GM18870 (cell line): ENCODE results near the gene ABCD4.
"Not testable (repeated sequence)": the region's sequence is repeated elsewhere in the genome, so short reads cannot be mapped to it uniquely, and the experiment has no call there.

ENCODE experiments used
- ATAC-seq: cut with Tn5 transposase; IDR thresholded peaks from one replicate; pipeline ENCODE4 v1.9.1; 2021; ENCODE audit warnings: moderate library complexity; ENCODE audit not compliant: unreplicated experiment

The ABCD4 gene

GRCh38 chr14:74302152-74302628 is 544 bp downstream of the ABCD4 start:
- no peak for ATAC-seq

DNA sequence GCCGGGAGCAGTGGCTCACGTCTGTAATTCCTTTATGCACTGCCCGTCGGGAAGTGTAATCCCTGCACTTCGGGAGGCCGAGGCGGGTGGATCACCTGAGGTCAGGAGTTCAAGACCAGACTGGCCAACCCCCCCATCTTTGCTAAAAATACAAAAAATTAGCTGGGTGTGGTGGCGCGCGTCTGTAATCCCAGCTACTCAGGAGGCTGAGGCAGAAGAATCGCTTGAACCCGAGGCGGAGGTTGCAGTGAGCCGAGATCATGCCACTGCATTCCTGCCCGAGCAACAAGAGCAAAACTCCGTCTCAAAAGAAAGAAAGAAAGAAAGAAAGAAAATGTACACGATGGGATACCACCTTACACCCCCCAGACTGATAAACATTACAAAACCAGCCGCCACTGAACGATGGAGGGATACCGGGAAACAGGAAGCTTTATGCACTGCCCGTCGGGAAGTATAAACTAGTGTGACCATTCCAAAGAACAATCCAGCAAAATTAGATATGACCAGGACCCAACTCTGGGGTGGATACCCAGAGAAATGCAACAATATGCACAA is 1.1 kb downstream of the ABCD4 start:
- ATAC-seq: no peak

GRCh38 chr14:74299061-74299545 is 3.6 kb downstream of the ABCD4 start:
- ATAC-seq: no peak

DNA sequence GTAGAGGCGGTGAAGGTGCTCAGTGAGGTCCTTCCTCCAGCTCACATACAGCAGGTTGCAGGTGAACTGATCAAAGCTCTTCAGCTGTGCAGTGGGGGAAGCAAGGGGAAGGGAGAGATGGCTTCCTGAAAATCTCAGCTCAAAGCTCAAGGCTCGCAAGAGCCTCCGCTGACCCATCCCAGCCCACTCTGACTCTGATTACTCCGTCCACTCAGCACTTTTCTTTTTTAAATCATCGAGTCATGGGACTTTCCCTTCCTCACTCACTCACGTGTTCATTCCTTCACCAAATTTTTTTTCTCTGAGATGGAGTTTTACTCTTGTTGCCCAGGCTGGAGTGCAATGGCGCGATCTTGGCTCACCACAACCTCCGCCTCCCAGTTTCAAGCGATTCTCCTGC is 4.7 kb downstream of the ABCD4 start:
- no peak for ATAC-seq

DNA sequence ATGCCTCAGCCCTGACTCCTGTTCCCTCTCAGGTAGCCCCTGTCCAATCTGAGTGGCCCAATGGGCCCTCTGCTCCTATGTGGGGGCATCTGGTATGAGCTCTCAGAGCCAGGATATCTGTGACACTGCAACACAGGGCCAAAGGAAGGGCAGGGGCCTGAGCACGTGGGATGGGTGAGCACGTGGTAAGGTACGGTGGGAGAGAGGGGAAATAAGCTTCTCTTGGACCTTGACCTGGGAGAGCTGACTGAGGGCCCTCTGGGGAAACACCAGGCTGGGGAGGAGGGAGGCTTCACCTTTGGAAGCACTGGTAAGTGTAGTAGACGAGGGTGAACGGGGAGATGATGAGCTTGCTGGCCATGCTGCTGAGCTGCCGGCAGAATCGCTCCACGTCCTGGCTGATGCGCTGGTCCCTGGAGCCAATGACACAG is 6.7 kb downstream of the ABCD4 start:
- ATAC-seq: no peak

DNA sequence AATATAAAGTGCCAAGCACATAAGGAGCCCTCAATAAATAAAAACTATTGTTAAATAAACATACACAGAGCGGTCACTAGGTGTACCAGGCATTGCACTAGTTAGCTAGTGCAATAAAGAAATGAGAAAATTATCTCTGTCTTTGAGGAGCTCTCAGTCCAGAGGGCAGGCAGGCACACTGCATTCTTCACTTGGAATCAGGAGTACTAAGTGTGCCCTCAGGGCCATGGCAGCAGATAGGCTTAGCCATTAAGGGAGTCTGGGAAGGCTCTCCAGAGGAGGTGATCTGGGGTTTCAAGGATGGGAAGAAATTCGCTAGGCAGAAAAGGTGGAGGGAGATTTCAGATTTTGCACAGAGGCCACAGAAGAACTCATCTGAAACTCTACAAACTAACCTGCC is 9.1 kb downstream of the ABCD4 start:
- ATAC-seq: no peak

DNA sequence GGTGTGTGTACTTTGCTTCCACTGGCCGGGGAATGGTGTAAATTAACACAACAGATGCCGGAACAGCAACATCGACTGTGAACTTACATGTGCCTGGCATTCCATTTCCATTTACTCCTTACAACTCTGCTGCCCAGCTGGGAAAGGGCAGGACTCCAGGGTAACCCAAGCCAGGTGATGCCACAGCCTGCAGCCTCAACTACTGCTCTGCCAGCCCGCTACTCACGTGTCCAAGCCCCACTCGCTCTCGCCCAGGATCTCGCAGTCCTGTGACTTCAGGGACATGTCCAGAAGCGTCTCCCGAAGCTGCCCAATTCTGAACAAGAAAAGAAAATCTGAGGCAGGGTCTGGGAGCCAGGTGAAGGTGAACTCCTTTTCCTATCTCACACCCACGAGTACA is 10.7 kb downstream of the ABCD4 start:
- ATAC-seq: no peak

- ATAC-seq: no peak
Observed at GRCh38 chr14:74290415-74290814, 12.3 kb downstream of the ABCD4 start.

DNA sequence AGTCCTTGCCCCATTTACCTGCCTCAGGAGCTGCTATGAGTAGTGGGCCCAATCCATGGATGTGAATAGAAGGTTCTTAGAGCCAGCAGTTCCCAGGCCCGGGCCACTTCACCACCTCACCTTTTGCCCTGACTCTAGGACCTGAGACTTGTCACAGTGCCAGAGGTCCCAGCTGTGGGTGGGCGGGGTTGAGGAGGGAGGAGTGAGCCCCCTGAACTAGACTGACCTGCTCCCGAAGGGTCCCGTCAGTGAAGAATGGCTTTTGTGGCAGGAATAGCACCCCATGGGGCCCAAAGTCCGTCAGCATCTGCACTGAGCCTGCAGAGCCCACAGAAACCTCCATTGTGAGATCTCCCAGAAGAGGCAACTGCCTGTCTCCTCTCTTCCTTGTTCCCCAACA is 12.9 kb downstream of the ABCD4 start:
- no peak for ATAC-seq

DNA sequence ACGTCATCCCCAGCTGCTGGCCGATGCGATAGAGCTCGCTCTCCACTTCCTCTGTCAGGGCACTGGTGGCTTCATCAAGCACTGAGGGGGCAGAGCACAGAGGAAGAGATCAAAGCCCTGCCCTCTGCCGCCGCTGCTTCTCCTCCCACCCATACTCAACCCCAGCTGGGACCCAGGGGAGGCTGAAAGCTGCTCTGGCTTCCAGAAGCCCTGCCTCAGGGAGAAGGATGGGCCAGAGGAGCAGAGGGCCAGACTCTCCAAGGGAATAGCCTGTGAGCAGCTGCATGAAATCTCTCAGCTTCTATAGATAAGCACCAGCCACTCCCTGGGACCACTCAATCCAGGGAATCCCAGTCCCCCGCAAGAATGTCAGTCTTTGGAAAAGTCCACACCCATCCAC is 16.0 kb downstream of the ABCD4 start:
- ATAC-seq: no peak

GRCh38 chr14:74281069-74281468 is 21.7 kb downstream of the ABCD4 start:
- no peak for ATAC-seq

GRCh38 chr14:74278080-74278479 is 24.7 kb downstream of the ABCD4 start:
- no peak for ATAC-seq

DNA sequence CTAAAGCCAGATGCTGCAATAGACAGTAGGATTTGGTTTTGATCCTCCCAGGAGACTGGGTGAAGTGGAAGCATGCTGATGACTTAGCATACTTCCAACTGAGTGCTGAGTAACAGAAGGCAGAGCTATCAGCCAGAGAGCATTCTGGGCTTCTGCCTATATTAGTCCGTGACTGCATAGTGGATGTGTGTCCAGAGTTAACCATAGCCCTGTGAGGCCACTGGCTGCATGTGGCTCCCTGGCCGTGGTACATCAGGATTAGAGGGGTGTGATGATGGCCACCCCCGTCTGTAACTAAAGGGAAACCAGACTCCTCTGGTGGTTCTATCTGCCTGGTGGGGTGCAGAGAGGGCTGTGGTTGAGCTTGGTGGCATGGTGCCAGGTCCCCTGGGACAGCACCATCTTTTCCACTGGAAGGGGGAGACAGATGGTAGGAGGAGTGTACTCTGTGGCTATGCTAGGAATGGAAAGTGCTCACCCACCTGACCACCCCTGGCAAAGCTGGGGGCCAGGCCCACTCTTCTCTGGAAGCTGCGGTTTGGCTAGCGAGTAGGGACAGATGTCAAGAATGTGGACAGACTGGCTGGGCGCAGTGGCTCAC is 27.4 kb downstream of the ABCD4 start:
- ATAC-seq: no peak

- no peak for ATAC-seq
Observed at GRCh38 chr14:74271365-74271764, 31.4 kb downstream of the ABCD4 start.

- not testable (repeated sequence) for ATAC-seq
Observed at GRCh38 chr14:74270382-74271177, 32.2 kb downstream of the ABCD4 start.

DNA sequence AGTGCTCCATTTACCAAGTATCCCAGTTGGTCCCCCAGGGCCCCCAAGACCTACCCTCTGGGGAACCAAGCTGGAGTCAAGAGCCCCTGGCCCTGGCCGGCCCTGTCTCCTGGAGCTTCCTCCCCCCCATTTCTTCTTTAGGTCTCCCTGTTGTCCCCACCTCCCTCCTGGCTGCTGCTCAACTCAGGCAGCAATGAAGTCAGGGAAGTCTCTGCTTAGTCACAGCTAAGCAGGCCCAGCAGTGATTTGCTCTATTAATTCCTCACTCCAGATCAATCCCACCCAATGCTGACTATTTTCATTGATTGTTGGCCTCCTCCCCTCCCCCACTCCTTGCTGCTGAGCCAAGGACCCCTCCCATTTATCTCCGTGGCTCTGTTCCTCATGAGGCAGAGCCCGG is 35.1 kb downstream of the ABCD4 start:
- no peak for ATAC-seq

GRCh38 chr14:74265301-74265965 is 37.3 kb downstream of the ABCD4 start:
- ATAC-seq: no peak

DNA sequence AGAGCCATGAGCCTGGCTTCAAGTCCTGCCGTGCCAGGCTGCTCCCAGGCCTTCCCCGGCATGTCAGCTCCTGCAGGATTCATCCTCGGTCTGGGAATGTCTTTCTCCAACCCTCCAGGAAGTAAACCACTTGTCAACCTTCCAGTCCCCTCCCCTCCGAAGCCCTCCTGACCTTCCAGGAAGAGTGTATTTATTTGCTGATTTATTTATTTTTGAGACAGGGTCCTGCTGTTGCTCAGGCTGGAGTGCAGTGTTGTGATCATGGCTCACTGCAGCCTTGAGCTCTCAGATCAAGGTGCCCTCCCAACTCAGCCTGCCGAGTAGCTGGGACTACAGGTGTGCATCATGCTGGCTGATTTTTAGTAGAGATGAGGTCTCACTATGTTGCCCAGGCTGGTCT is 38.8 kb downstream of the ABCD4 start:
- no peak for ATAC-seq

- ATAC-seq: no peak
Observed at GRCh38 chr14:74263181-74263580, 39.6 kb downstream of the ABCD4 start.

- no peak for ATAC-seq
Observed at GRCh38 chr14:74262076-74262475, 40.7 kb downstream of the ABCD4 start.

DNA sequence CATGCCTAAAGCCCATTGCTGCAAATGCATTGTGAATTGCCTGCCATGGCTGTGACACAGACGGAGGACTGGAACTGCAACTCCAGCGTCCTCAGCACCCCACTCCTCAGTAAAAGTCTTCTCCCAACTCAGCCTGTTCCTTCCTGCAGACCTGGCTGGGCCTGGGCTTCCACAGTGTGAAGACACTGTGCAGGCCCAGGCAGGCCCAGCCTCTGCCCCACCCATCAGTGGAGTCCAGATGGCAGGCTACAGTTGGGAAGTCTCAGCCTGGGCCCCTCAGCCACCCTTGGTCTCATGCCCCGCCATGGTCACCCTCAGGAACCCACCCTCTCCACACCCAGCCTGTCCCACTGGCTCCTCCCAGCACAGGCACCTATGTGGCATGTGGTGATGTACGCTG is 41.4 kb downstream of the ABCD4 start:
- no peak for ATAC-seq
